Neural progenitor cell (in vitro differentiated cells): ENCODE data around the gene MZF1.
"Not testable (repeated sequence)": the region's sequence is repeated elsewhere in the genome, so short reads cannot be mapped to it uniquely, and the experiment has no call there.

Experiments
- CTCF ChIP-seq: fragments of 200-600 bp; sonication (generic); IDR thresholded peaks from 2 replicates; pipeline ENCODE4 v1.5.1; 2017; ENCODE audit warnings: antibody characterized with exemption, mild to moderate bottlenecking
- EZH2 ChIP-seq: fragments of 200-600 bp; sonication (generic); IDR thresholded peaks from 2 replicates; pipeline ENCODE4 v1.6.1; 2017; ENCODE audit warnings: antibody characterized with exemption, mild to moderate bottlenecking, moderate library complexity
- EZH2phosphoT487 ChIP-seq: fragments of 200-600 bp; sonication (generic); IDR thresholded peaks from 2 replicates; pipeline ENCODE4 v1.6.1; 2017; ENCODE audit warnings: antibody characterized with exemption

GRCh38 chr19:58577581-58577980 lies 4.4 kb upstream of the MZF1 start:
- TF ChIP-seq CTCF, EZH2, EZH2phosphoT487: not testable (repeated sequence)
